Stomach (tissue), 4 donors: Measurements from ENCODE around the gene MYRIP.

Experiments used
- EP300 ChIP-seq: sonication (generic); formaldehyde crosslinking; IDR thresholded peaks from one replicate; pipeline ENCODE4 v1.6.1; 2017; ENCODE audit warnings: antibody characterized with exemption
- POLR2AphosphoS5 ChIP-seq, 3 donors: sonication (generic); formaldehyde crosslinking; IDR thresholded peaks; one replicate each; pipeline ENCODE4 v1.6.1; 2016; ENCODE audit warnings: antibody characterized with exemption in 3 of 3
- TF ChIP-seq, protein P1 (sequence below), 7 experiments: fragments of 450-650 bp in 4 of 7; fragments of 200-600 bp in 3 of 7; sonication (generic) in 3 of 7; IDR thresholded peaks; one replicate each; pipeline ENCODE4 v1.5.1; 2016 to 2019; ENCODE audit warnings: antibody characterized with exemption in 7 of 7, control low read depth in 2 of 7, mild to moderate bottlenecking in 1 of 7

GRCh38 chr3:40009991-40010390 lies 200.6 kb downstream of the MYRIP start:
- TF ChIP-seq POLR2AphosphoS5 (IDR thresholded peaks at IDR 0.05) (no peak), EP300 (no peak)
- TF ChIP-seq, protein P1, sequence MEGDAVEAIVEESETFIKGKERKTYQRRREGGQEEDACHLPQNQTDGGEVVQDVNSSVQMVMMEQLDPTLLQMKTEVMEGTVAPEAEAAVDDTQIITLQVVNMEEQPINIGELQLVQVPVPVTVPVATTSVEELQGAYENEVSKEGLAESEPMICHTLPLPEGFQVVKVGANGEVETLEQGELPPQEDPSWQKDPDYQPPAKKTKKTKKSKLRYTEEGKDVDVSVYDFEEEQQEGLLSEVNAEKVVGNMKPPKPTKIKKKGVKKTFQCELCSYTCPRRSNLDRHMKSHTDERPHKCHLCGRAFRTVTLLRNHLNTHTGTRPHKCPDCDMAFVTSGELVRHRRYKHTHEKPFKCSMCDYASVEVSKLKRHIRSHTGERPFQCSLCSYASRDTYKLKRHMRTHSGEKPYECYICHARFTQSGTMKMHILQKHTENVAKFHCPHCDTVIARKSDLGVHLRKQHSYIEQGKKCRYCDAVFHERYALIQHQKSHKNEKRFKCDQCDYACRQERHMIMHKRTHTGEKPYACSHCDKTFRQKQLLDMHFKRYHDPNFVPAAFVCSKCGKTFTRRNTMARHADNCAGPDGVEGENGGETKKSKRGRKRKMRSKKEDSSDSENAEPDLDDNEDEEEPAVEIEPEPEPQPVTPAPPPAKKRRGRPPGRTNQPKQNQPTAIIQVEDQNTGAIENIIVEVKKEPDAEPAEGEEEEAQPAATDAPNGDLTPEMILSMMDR (IDR thresholded peaks at IDR 0.05), result no peak
